Omental fat pad (tissue), 4 donors: Measurements from ENCODE around the gene SLC39A6. TPM values are rescaled to one million over a fixed set of nuclear protein-coding genes. Genes with fewer than 3 reads are reported as not detected.

ENCODE experiments used
- ATAC-seq: fragments of 150-250 bp; one replicate; pipeline ENCODE4 v1.9.1; 2016; ENCODE audit warnings: mild to moderate bottlenecking, moderate library complexity; ENCODE audit not compliant: low FRiP score
- DNase-seq: peaks from one replicate; pipeline ENCODE4 v3.0.0-alpha.2; 2019; ENCODE audit warnings: low spot score
- CTCF ChIP-seq, 3 donors: fragments of 450-650 bp; IDR thresholded peaks; one replicate each; pipeline ENCODE4 v1.5.1; 2016 to 2017; ENCODE audit warnings: antibody characterized with exemption in 3 of 3, mild to moderate bottlenecking in 3 of 3, moderate library complexity in 2 of 3
- total RNA-seq, 4 donors: library from RNA; depleted of rRNA; stranded (reverse); fragments of >200 nt; gene quantifications; one replicate each; pipeline ENCODE4 v1.1.0, GENCODE V29; 2016

SLC39A6 gene
- total RNA-seq, 4 donors from 2014 or later: 36.7 to 77.5 (median 43.6) TPM

- no peak for ATAC-seq
- no peak for TF ChIP-seq CTCF (IDR thresholded peaks at IDR 0.05)
- DNase-seq: no peak
Observed at GRCh38 chr18:36139245-36139644, 10.1 kb upstream of the SLC39A6 start.

GRCh38 chr18:36135264-36135663 is 6.1 kb upstream of the SLC39A6 start:
- ATAC-seq (no peak), DNase-seq (no peak)
- TF ChIP-seq CTCF (IDR thresholded peaks at IDR 0.05): no peak

- ATAC-seq (no peak), DNase-seq (no peak)
- TF ChIP-seq CTCF (IDR thresholded peaks at IDR 0.05): no peak
Observed at GRCh38 chr18:36132756-36133155, 3.6 kb upstream of the SLC39A6 start.

GRCh38 chr18:36131692-36132483 is 2.7 kb upstream of the SLC39A6 start:
- DNase-seq: no peak
- no peak for ATAC-seq
- no peak for TF ChIP-seq CTCF (IDR thresholded peaks at IDR 0.05)

- DNase-seq: no peak
- TF ChIP-seq CTCF (IDR thresholded peaks at IDR 0.05): no peak
- ATAC-seq: no peak
Observed at GRCh38 chr18:36130883-36131653, 1.9 kb upstream of the SLC39A6 start.

GRCh38 chr18:36130039-36130831 is 1.1 kb upstream of the SLC39A6 start:
- ATAC-seq (peak; percentile 17), DNase-seq (no peak)
- TF ChIP-seq CTCF (IDR thresholded peaks at IDR 0.05): no peak
